B cell (primary cell): Measurements from ENCODE around the gene MOGAT1.

ENCODE experiments used
- CTCF ChIP-seq: fragments of 200-600 bp; IDR thresholded peaks from one replicate; pipeline ENCODE4 v1.8.0; 2022; ENCODE audit warnings: antibody characterized with exemption, mild to moderate bottlenecking
- EZH2 ChIP-seq: IDR thresholded peaks from 2 replicates; pipeline ENCODE4 v1.6.1; 2012; ENCODE audit warnings: borderline replicate concordance, low read depth, mild to moderate bottlenecking, moderate library complexity, low read length; ENCODE audit not compliant: insufficient read depth, poor library complexity, severe bottlenecking

GRCh38 chr2:222653280-222653679 lies 18.2 kb upstream of the MOGAT1 start:
- TF ChIP-seq CTCF, result no peak
- TF ChIP-seq EZH2, result no peak
